IPS-18c (cell line): Measurements from ENCODE around the gene FBXO11.

ENCODE experiments used
- H3K4me3 ChIP-seq: 2 replicates; pipeline ENCODE4 v1.7.0; 2013; ENCODE audit warnings: low read depth, mild to moderate bottlenecking, low read length, moderate library complexity; ENCODE audit not compliant: insufficient read depth
- H3K9me3 ChIP-seq: one replicate; pipeline ENCODE4 v1.6.1; 2013; ENCODE audit warnings: mild to moderate bottlenecking, low read length, moderate library complexity; ENCODE audit not compliant: control insufficient read depth, insufficient read depth

Gene FBXO11

DNA sequence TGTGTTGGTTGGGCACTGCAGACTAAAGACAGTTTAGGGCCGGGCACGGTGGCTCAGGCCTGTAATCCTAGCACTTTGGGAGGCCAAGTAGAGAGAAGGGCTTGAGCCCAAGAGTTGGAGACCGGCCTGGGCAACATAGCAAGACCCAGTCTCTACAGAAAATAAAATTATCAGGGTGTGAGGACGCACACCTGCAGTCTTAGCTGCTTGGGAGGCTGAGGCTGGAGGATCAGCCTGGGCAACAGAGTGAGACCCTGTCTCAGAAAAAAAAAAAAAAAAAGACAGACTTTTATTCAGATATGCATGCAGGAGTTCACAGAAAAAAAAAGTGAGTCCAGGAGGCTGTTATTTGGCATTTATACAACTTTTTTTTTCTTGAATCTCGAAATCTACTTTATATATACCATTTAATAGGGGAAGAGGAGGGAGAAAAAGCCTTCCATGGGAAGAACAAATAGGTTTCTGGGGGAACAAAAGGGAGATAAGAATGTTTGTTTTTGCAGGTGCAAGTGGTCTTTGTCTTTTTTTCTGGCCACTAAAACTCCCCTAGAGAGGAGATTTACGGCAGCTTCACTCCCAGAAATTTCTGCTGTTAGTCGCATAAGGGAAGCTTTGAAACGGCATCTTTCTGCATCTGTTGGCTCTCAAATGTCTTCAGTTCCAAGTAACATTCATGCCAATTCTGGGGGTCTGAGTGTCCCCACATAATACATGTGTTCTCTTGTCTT, 127.4 kb downstream of the FBXO11 start:
- Histone ChIP-seq H3K4me3 (no peak overlapping the region), H3K9me3 (peaks cover 2% of the 10 kb centered on the region)

DNA sequence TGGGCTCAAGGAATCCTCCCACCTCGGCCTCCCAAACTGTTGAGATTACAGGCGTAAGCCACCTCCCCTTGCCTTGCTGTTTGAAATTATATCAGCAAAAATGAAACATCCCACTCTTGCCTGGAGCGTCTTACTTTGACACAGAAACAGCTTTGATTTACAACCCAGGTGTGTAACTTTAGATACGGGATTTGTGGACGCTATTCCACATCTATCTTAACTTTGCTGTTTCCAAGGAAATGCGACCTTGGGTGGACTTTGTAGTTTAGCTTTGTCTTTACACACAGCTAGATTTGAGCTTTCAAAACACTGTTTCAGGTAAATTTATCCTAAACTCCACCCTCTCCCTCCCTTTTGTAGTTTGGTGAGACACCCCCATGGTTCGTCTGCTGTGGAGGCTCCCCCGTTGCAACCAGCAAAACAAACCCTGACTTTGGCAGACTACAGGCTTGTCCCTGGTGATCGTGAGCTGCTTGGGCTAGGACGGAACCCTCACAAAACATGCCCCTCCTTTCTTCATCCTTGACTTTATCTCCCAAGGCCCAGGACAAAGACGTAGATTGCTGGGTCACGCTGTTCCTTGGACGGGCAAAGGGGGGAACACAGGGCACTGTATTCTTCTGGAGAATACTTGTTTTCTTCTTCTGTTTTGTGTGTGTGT, 128.9 kb downstream of the FBXO11 start:
- H3K9me3 ChIP-seq = peaks cover 2% of the 10 kb centered on the region
- no peak overlapping the region for H3K4me3 ChIP-seq

DNA sequence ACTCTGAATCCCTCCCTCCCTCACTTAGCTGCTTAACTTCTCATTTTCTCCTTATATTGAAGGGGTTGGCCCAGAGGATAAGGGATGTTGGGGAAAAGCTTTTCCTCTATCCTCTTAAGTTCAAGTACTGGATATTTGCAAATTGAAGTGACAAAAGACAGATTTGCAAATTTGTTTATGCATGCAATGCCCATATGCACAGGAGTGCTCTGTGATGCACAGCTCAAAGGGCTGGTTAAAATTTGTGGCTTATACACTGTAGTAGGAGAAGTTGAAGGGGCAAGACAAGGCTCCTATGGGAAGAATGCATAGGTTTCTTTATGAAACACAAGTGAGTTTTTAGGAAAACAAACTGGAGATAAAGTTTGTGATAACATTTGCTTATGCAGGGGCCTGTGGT, 131.7 kb downstream of the FBXO11 start:
- Histone ChIP-seq H3K4me3 (no peak overlapping the region), H3K9me3 (peaks cover 2% of the 10 kb centered on the region)

DNA sequence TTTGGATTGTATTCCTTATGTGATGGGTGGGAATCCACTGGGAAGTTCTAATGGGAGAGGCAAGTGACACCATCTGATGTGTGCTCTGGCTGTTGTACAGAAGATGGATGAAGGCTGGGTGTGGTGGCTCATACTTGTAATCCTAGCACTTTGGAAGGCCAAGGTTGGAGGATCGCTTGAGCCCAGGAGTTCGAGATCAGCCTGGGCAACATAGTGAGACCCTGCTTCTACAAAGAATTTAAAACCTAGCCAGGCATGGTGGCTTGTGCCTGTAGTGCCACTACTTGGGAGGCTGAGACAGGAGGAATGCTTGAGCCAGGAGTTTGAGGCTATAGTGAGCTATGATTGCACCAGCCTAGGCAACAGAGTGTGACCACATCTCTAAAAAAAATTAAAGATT, 134.0 kb downstream of the FBXO11 start:
- H3K9me3 ChIP-seq = peaks cover 2% of the 10 kb centered on the region
- H3K4me3 ChIP-seq = no peak overlapping the region

DNA sequence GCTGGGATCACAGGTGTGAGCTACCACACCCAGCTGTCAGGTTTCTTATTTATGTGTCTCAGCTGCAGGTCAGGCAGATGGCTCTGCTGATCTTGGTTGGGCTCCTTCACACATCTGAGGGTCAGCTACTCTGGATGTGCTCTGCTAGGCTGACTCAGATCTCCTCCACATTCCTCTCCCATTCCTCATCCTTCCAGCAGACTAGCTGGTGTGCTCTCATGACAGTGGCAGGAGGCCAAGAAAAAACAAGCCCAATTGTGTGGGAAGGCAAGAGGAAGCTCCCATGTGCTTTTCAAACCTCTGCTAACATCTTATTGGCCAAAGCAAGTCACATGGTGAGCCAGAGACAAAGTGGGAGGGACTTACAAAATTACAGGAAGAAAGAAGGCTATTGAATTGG, 135.1 kb downstream of the FBXO11 start:
- H3K9me3 ChIP-seq = peaks cover 2% of the 10 kb centered on the region
- H3K4me3 ChIP-seq = no peak overlapping the region

DNA sequence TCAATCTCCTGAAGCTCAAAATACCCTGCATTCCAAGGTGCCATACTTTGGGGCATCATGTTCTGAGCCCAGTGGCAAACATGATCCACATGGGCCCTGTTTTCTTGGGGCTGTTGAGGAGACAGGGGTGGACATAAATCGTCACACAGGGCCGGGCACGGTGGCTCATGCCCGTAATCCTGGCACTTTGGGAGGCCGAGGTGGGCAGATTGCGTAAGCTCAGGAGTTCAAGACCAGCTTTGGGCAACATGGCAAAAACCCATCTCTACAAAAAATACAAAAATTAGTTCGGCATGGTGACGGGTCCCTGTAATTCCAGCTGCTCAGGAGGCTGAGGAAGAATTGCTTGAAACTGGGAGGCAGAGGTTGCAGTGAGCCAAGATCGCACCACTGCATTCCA, 137.0 kb downstream of the FBXO11 start:
- Histone ChIP-seq H3K9me3 (peaks cover 2% of the 10 kb centered on the region), H3K4me3 (no peak overlapping the region)

DNA sequence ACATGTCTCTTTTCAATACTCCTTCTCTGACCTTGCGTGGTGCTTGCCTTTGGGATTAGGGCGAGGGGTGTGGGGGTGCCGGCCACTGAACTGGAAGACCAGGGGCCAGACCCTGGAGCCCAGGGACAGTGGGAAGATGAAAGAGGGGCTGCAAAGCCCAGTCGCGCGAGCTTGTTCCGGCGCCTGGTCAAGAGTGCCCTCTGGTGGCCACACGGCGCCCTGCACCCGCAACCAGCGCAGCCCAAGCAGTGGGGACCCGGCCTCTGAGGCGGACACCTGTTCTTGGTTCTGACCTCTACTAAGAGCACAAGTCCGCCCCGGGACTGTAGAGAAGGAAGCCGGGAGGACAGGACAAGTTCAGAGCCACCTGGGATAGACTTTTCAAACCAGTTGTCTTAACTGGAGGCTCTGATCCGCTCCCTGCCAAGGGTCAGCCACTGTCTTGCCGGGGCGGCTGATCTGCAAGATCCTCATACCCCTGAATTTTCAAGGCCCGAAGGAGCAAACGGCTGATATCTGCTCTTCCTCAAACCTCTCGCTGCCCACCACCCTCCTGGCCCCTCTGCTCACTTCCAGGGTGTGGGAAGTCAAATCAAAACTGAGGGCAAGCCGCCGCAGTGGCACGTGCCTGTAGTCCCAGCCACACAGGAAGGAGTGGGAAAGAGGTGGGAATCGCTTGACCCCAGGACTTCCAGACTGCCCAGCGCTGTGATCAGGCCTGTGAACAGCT, 138.3 kb downstream of the FBXO11 start:
- H3K9me3 ChIP-seq = no peaks in the 10 kb centered on the region
- no peak overlapping the region for H3K4me3 ChIP-seq

DNA sequence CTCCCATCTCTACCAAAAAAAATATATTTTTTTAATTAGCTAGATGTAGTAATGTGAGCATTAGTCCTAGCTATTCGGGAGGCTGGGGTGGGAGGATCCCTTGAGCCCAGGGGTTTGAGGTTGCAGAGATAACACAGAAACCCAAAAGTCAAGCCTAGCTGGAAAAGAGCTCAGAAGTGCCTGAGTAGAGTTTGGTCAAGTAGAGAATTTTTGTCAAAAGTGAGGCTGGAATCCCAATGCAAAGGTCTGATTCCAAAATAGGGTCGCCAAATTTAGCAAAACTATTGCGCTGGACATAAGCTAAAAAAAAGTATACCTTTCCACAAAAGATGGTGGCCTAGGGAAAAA, 138.8 kb downstream of the FBXO11 start:
- Histone ChIP-seq H3K9me3 (no peaks in the 10 kb centered on the region), H3K4me3 (no peak overlapping the region)

DNA sequence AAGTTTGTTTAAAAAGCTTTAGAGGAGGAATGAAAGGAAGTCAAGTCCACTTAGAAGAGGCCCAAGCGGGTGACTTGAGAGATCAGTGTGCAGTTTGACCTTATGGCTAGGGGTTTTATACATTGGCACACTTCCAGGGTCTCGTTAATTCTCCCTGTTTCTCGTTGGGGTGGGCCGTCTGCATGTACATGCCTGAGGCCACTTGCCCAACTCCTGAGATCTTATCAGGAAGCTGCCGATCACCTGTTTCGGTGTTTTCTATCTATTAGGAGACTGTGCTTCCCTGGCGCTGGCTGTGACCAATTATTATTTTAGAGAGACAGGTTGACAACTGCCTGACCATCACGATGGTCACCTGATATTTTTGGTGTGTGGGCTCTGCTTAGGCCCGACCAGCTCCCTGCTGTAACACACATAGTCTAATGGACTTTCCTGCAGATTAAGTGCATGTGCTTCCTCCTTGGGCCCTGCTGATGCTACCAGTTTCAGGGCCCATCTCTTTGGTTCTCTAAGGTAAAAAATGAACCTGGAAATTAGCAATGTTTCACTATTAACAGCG, 154.4 kb downstream of the FBXO11 start:
- no peak overlapping the region for H3K4me3 ChIP-seq
- H3K9me3 ChIP-seq = peaks cover 11% of the 10 kb centered on the region

DNA sequence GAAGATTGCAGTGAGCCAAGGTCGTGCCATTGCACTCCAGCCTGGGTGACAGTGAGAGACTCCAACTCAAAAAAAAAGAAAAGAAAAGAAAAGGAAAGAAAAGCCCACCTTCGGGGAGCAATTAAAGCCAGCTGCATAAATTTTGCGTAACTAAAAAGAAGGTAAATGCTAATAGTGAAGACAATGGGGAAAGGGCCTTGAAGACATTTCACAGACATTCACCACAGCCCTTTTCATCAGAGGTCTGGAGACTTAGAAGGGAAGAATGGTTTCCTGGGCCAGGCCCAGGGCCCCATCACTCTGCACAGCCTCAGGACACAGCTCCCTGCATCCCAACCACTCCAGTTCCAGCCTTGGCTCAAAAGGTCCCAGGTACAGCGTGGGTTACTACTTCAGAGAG, 158.4 kb downstream of the FBXO11 start:
- H3K9me3 ChIP-seq = peaks cover 15% of the 10 kb centered on the region
- H3K4me3 ChIP-seq = no peak overlapping the region

DNA sequence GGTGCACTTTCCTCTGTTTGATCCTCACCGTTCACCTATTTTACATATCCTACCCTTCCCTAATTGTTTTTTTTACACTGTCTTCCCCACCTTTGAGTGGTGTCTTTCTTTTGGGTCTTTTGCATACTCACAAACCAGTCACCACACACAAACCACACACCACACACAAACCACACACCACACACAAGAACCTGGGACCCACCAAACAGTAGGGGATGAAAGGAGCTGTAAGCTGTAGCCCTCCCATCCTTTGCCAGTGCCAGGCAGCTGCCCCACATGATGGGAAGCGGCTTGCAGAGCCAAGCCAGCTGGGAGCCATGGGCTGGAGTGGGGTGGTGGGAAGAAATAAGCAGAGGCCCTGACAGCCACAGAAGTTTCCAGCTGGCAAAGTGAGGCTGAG, 162.2 kb downstream of the FBXO11 start:
- Histone ChIP-seq H3K9me3 (peaks cover 15% of the 10 kb centered on the region), H3K4me3 (no peak overlapping the region)

DNA sequence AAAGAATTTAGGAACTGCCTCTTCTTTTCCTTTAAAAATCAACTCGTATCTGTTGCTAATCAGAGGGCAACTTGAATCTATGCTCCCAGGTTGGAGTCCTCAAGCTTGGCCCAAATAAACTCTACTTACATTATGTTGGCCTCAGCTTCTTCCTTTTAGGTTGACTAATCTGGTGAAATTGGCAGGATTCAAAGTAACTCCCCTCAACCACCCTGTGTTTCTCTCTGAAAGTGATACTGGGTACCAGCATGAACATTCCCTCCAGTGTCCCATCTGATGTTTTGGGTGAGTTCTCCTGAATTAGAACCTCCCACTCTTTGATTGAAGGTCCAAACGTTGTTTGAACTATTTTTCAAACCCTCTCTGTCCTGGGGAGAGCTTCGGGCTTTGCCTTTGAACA, 164.7 kb downstream of the FBXO11 start:
- Histone ChIP-seq H3K9me3 (peaks cover 3% of the 10 kb centered on the region), H3K4me3 (no peak overlapping the region)

DNA sequence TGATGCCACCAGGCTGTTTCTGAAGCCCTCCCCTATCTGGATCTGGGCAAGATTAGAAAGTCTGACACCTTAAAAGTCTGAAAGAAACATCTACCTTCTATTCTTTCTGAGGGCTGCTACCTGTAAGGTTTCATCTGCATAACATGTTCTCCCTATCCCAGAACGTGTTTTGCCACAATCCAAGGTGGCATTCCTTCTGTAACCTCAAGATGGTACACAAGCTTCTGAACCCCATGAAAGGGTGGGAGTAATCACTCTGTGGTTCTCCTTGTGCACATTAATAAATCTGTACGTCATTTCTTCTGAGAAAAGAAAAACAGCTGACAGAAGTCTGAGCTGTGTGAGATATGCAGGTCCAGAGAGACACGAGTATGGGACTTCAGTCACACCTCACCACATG, 165.2 kb downstream of the FBXO11 start:
- H3K9me3 ChIP-seq = no peaks in the 10 kb centered on the region
- H3K4me3 ChIP-seq = no peak overlapping the region
